GM18511 (cell line): ENCODE measurements around the gene CFD.
"Not testable (repeated sequence)": the region's sequence is repeated elsewhere in the genome, so short reads cannot be mapped to it uniquely, and the experiment has no call there.

Experiments used
- ATAC-seq: cut with Tn5 transposase; IDR thresholded peaks from one replicate; pipeline ENCODE4 v1.9.1; 2021; ENCODE audit warnings: mild to moderate bottlenecking, moderate library complexity; ENCODE audit not compliant: unreplicated experiment

CFD gene

DNA sequence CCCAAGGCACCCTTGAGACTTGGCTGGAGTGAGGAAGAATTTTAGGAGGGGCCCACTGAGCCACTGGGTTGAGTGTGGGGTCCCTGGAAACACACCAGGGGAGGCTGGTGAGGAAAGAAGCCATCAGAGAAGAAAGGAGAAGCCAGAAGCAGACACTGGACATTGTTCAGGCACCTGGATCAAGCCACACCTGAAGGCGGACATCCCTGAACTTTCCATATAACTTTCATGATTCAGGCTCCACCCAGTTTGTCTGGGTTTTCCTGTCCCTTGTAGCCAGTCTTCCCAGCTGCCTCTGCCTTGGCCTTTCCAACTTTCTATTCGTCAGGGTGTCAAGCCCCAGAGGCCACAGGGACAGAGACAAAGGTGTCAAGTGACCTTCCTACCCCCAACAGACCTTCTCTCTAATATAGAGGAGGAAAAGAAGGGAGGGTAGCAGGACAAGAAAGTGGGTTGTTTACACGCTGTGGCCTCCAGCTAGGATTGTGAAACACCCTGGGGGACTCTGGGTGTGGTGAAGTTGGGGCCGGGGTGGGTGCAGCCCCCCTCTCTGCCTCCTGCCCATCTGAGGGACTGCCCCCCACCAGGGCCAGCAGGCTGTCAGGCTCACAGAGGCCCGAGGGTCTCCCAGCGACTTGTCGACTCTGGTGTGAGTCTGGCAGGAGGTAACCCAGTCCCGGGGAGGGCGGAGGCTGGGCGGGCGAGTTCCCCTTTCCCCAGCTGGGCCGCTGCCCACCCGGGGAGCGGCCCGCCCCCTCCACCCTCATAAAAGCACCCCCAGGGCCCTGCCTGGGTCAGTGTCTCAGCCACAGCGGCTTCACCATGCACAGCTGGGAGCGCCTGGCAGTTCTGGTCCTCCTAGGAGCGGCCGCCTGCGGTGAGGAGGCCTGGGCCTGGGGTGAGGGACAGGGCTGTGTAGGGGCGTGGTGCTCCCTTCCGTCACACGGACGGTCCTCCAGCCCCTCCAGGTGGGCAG lies at the start of gene CFD:
TSS of gene CFD (plus strand) at position 797 of the 976 bp plus-strand sequence. CDS start at position 823, 26 bp downstream.
- ATAC-seq: no peak

DNA sequence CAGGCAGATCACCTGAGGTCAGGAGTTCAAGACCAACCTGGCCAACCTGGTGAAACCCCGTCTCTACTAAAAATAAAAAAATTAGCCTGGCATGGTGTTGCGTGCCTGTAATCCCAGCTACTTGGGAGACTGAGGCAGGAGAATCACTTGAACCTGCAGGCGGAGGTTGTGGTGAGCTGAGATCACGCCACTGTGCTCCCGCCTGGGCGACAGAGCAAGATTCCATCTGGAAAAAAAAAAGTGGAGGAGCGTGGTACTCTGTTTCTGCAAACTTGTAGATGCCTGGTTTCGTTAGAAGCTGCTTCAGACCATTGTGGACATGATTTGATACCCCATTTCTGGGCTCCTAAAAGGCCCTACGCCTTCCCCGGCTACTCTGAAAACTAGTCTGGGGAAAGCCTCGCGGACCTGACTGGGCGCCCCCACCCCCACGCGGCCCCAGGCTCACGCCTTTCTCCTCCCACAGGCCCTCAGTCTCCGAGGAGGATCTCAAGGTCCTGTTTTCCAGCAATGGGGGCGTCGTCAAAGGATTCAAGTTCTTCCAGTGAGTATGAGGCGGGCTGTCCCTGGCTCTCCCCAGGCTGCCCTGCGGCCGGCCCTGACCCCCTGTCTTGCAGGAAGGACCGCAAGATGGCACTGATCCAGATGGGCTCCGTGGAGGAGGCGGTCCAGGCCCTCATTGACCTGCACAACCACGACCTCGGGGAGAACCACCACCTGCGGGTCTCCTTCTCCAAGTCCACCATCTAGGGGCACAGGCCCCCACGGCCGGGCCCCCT lies 49.2 kb upstream of the CFD start:
- no peak for ATAC-seq

DNA sequence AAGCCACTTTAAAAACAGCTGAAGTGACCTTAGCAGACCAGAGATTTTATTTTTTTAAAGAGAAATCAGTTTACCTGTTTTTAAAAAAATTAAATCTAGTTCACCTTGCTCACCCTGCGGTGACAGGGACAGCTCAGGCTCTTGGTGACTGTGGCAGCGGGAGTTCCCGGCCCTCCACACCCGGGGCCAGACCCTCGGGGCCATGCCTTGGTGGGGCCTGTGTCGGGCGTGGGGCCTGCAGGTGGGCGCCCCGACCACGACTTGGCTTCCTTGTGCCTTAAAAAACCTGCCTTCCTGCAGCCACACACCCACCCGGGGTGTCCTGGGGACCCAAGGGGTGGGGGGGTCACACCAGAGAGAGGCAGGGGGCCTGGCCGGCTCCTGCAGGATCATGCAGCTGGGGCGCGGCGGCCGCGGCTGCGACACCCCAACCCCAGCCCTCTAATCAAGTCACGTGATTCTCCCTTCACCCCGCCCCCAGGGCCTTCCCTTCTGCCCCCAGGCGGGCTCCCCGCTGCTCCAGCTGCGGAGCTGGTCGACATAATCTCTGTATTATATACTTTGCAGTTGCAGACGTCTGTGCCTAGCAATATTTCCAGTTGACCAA lies 48.5 kb upstream of the CFD start:
- ATAC-seq: no peak

DNA sequence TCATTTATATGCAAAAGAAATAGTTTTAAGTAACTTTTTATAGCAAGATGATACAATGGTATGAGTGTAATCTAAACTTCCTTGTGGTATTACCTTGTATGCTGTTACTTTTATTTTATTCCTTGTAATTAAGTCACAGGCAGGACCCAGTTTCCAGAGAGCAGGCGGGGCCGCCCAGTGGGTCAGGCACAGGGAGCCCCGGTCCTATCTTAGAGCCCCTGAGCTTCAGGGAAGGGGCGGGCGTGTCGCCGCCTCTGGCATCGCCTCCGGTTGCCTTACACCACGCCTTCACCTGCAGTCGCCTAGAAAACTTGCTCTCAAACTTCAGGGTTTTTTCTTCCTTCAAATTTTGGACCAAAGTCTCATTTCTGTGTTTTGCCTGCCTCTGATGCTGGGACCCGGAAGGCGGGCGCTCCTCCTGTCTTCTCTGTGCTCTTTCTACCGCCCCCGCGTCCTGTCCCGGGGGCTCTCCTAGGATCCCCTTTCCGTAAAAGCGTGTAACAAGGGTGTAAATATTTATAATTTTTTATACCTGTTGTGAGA lies 47.9 kb upstream of the CFD start:
- ATAC-seq: no peak

DNA sequence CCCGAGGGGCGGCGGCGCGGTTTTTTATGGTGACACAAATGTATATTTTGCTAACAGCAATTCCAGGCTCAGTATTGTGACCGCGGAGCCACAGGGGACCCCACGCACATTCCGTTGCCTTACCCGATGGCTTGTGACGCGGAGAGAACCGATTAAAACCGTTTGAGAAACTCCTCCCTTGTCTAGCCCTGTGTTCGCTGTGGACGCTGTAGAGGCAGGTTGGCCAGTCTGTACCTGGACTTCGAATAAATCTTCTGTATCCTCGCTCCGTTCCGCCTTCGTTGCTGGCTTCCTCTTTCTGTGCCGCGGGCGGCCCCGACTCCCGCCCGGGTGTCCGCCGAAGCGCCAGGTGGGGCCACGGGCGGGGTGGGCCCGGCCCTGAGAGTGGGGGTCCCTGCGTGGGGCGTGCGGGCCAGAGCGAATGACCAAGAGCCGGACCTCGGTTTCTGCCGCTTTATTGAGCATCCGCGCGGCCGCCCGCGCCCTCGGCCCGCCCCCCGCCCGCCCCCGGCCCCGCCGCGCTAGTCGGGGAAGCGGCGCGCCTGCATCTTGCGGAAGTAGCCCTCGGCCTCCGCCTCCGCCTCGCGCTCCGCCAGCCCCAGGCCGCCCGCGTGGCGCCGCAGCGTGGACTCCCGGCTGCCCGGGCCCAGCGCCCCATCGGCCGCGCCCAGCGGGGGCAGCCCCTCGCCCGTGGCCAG lies 47.3 kb upstream of the CFD start:
- no peak for ATAC-seq

DNA sequence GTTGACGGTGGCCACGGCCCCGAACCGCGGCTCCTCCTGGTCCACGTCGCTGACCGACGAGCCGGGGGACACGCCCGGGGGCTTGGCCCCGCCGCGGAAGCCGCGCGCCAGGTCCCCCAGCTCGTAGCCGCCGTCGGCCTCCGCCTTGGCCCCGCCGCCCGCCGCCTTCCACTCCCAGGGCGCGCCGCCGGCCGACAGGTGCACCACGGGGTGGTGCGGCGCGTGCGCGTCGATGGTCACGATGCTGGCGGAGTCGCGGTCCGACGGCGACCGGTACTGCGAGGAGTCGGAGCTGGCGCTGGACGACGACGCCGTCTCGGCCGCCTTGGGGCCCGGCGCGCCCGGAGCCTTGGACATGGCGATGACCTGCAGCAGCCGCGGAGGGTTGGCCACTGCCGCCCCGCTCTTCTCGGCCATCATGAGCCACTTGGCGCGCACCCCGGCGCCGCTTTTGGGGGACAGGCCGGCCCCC lies 46.7 kb upstream of the CFD start:
- ATAC-seq: no peak

DNA sequence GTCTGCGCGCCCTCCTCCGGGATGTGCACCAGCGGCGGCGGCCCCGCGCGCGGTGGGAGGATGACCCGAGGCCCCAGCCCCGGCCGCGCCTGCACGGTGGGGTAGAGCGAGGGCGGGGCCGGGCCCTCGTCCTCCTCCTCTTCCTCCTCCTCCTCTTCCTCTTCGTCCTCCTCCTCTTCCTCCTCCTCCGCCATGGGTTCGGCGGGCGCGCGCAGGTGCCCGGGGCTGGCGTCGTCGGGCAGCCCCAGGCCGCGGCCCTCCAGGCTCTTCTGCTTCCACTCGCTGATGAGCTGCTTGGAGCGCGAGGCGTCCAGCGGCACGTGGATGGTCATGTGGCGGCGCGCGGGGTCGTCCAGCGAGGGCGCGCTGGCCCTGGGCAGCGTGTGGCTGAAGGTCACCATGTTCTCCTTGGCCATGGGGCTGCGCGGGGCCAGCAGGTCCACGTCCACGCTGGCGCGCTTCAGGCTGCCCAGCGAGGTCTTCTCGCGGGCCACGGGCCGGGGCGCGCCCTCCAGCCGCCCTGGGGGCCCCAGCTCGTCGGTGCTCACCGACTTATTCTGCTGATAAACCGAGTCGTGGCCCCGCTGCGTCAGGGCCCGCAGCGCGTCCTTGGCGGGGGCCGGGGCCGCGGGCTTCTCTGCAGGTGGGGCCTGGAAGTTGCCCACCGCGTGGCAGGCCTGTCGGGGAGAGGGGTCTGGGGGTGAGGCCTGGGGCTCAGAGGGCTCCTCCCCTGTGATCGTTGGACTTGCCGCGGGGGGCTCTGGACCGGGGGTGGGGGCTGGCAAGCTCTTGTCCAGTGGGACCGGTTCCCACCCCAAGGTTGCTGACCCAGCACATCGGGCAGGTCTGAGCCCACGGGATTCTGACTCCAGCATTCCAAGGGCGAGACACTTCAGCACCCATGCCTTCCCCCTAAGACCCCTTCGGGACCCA lies 46.0 kb upstream of the CFD start:
- ATAC-seq: no peak

DNA sequence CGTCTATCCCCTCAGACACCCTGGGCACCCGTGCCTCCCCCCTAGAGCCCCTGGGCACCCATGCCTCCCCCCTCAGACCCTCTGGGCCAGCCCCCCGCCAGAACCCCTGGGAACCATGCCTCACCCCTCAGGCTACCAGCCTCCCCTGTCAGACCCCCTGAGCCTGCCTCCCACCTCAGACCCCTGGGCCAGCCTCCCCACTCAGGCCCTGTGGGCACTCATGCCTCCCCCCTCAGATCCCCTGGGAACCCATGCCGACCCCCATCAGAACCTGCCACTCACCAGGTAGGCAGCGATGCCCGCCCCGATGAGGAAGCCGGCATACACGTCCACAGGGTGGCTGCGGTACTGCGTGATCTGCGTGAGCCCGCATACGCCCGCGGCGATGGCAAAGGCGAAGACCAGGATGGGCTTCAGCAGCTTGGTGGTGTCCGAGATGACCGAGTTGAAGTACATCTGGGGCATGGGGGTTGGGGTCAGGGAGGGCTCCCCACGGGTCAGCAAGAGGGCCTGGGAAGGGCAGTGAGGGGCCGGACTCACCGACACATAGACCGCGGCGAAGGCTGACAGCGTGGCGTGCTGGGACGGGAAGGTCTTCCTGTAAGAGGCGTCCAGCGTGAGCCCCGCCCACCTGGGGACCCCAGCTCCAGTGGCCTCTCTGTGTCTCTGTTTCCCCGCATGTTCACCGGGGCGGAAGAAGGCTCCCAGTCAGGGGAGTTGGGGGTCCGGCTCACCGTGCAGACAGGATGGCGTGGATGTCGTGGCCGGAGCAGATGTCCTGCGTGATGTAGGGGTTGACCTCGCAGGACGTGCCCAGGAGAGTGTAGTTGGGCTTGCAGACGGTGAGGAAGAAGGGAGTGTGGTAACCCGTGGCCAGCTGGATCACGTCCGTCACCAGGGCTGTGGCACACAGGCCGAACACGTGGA lies 45.0 kb upstream of the CFD start:
- no peak for ATAC-seq

DNA sequence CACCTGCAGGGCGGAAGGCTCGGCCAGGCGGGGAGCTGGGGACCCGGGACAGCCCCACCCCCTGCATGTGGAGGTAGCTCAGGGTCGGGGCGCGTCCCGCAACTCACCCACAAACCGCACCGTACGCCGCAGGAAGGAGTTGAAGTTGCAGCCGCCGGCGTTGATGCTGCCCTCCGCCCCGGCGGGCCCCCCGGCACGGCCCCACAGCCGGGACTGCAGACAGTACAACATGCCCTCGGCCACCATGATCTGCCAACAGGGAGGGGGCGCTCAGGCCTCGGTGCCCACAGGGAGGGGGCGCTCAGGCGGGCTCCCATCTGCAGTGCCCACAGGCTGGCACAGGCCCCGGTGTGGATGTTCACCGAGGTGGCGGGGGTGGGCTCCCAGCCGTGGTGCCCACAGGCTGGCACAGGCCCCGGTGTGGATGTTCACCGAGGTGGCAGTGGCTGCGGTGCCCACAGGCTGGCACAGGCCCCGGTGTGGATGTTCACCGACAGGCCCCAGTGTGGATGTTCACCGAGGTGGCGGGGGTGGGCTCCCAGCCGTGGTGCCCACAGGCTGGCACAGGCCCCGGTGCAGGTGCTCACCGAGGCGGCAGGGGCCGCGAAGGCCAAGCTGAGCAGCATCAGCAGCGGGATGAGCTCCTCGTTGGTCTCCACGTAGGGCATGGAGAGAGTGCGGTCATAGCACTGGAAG lies 44.2 kb upstream of the CFD start:
- ATAC-seq: no peak

DNA sequence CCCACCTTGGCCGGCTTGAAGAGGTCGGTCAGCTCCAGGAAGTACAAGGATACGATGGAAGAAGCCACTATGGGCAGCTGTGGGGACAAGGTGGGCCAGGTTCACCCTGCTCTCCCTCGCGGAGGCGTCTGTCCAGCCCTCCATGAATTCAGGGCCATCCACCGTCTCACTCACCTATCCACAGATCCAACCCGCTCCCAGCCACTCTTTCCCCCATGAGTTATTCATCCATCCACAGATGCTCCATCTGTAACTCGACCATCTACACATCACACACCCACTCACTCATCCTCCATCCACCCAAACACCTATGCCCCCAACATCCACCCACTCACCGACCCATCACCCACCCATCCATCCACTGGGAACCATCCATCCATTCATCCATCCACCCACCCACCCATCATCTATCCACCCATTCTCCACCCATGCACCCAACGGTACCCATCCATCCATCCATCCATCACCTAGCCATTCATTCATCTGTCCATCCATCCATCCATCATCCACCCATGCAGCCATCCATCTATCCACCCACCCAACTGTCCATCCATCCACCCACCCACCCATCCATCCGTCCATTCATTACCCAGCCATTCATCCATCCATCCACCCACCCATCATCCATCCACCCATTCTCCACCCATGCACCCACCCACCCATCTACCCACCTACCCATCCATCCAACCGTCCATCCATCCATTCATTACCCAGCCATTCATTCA lies 43.5 kb upstream of the CFD start:
- no peak for ATAC-seq

DNA sequence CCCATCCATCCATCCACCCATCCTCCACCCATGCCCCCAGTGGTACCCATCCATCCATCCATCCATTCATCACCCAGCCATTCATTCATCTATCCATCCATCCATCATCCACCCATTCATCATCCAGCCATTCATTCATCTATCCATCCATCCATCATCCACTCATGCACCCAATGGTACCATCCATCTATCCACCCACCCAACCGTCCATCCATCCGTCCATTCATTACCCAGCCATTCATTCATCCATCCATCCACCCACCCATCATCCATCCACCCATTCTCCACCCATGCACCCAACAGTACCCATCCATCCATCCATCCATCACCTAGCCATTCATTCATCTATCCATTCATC lies 43.0 kb upstream of the CFD start:
- ATAC-seq: no peak

DNA sequence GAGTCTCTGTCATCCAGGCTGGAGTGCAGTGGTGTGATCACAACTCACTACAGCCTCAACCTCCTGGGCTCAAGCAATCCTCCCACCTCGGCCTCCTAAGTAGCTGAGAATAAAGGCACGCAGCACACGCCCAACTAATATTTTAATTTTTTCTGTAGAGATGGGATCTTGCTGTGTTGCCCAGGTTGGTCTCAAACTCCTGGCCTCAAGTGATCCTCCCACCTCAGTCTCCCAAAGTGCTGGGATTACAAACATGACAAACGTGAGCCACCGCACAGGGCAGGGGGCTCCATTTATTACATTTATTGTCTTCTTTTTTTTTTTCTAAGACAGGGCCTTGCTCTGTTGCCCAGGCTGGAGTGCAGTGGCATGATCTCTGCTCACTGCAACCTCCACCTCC lies 39.3 kb upstream of the CFD start:
- not testable (repeated sequence) for ATAC-seq

DNA sequence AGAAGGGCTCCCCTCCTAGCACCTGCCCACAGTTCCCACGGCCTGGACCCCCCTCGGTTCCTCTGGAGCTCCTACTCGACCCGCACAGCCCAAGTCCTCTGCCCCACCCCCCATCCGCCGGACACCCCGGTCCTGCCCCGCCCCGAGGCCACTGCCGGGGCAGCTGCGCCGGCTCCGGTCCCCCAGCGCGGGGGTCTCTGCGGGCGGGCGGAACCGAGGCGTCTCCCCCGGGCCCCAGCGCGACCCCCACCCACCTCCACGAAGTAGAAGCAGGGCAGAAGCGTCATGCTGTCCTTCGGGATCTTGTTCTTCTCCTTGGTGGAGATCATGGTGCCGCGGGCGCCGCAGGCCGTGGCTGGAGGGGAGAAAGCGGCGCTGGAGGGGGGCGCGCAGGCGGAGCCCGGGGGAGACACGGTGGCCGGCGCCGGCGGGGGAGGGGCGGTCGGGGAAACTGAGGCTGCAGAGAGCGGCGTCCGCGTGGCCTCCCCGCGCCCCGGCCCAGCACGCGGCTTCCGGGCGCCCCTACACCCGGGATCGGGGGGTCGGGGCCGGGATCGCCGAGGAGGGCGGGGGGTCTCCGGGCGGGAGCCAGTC lies 38.1 kb upstream of the CFD start:
- no peak for ATAC-seq

DNA sequence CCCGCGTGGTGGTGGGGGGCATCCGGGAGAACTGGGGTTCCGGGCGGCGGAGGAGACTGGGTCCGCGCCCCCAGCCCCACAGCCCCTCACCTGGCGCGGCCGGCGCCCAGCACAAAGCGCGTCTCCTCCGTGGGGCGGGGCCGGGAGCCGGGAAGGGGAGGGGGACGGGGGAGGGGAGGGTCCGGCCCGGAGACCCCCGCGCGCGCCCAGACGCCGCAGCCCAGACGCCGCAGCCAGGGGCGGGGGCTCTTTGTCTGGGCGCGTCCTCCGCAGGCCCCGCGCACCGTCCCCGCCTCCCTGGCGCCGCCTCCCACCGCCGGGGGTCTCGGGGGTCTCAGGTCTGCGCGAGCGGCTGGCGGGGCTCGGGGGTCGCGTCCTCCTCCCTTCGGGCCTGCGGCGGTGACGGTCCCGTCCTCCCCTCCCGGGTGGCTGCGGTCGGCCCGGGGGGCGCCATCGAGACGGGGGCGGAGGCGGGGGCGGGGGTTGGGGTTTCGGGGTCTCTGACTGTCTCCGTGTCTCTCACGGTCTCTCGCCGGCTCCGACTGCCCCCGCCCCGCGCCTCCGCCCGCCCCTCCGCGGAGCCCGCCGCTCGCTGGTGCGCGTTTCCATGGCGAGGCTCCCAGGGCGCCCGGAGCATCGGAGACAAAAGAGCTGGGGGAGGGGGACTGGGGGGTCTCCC lies 37.5 kb upstream of the CFD start, which contains the start of gene PLPPR3:
TSS of gene PLPPR3 (minus strand) at position 131 of the 679 bp plus-strand sequence. CDS start 396 bp downstream, outside the sequence.
- ATAC-seq: no peak

DNA sequence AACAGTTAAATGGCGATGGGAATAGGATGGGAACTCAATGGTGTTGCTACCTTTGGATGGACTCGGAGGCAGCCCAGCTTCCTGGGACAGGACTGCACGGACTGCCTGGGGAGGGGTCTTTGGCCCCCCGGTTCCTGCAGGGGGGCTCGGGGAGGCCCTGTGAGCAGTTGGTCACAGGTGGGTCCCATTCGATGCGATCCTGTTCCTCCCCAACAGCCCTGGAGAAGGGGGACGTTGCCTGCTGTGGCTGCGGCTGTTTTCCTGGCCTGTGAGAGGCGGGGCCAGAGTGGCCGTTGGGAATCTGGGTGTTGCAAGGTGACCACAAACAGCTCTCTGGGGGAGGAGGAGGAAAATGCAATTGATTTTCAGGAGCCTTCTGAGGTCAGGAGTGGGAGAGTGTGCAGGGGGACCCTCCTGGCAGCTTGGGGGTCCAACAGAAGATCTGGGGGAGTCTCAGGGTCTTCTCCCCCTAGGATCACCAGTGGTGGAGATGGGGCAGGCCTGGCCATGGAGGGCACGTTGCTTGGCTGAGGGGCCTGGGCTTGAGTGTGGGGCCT lies 35.8 kb upstream of the CFD start:
- no peak for ATAC-seq

DNA sequence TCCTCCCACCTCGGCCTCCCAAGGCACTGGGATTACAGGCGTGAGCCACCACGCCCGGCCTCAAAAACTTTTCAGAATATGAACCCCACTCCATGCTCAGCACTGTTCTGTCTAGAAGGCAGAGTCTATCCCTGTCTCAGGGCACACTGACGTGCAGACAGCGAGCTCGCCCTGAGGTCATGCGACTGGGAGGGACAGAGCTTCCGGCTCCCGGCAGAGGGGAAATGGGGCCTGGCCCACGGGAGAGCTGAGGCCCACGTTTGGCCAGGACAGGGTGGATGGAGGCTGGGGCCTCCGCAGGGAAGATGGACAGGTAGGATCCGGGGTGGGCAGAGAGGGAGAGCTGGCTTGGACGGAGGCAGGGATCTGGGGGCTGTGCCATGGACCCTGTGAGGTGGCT lies 34.6 kb upstream of the CFD start:
- no peak for ATAC-seq
